Parathyroid adenoma (tissue), 2 donors: ENCODE results near the gene C2orf76.

Experiments
- H2AFZ ChIP-seq: fragments of 300-600 bp; sonication (generic); one replicate; pipeline ENCODE4 v1.7.0; 2017; ENCODE audit warnings: antibody characterized with exemption, mild to moderate bottlenecking
- H3K27ac ChIP-seq: fragments of 300-600 bp; sonication (generic); one replicate; pipeline ENCODE4 v1.7.0; 2017
- H3K27me3 ChIP-seq: fragments of 300-600 bp; sonication (generic); one replicate; pipeline ENCODE4 v1.7.0; 2017; ENCODE audit warnings: low read length; ENCODE audit not compliant: control insufficient read depth, insufficient read depth
- H3K36me3 ChIP-seq: fragments of 300-600 bp; sonication (generic); one replicate; pipeline ENCODE4 v1.7.0; 2017; ENCODE audit warnings: low read length; ENCODE audit not compliant: control insufficient read depth, insufficient read depth
- H3K4me1 ChIP-seq: fragments of 300-600 bp; sonication (generic); one replicate; pipeline ENCODE4 v1.7.0; 2017; ENCODE audit warnings: control low read depth
- H3K4me2 ChIP-seq: fragments of 300-600 bp; sonication (generic); one replicate; pipeline ENCODE4 v1.7.0; 2017; ENCODE audit warnings: low read length
- H3K4me3 ChIP-seq: fragments of 300-600 bp; sonication (generic); one replicate; pipeline ENCODE4 v1.7.0; 2017; ENCODE audit warnings: low read depth, low read length
- H3K79me2 ChIP-seq: fragments of 300-600 bp; sonication (generic); one replicate; pipeline ENCODE4 v1.7.0; 2017; ENCODE audit warnings: control low read depth
- H3K9ac ChIP-seq: fragments of 300-600 bp; sonication (generic); one replicate; pipeline ENCODE4 v1.7.0; 2017; ENCODE audit warnings: mild to moderate bottlenecking
- H3K9me3 ChIP-seq: fragments of 300-600 bp; sonication (generic); one replicate; pipeline ENCODE4 v1.7.0; 2017; ENCODE audit warnings: low read length; ENCODE audit not compliant: control insufficient read depth
- CTCF ChIP-seq: fragments of 300-600 bp; sonication (generic); IDR thresholded peaks from one replicate; pipeline ENCODE4 v1.7.0; 2017; ENCODE audit warnings: antibody characterized with exemption, mild to moderate bottlenecking
- donor health status: primary hyperparathyroidism.

Gene C2orf76

GRCh38 chr2:119354860-119355259, 11.8 kb downstream of the C2orf76 start:
- no peak overlapping the region for H3K4me2 ChIP-seq
- no peak overlapping the region for H2AFZ ChIP-seq
- H3K79me2 ChIP-seq, result peaks cover 21% of the 10 kb centered on the region
- no peaks in the 10 kb centered on the region for H3K9me3 ChIP-seq
- H3K4me1 ChIP-seq, result peaks cover 22% of the 10 kb centered on the region
- no peak overlapping the region for H3K4me3 ChIP-seq
- no peak for TF ChIP-seq CTCF
- H3K36me3 ChIP-seq, result no peaks in the 10 kb centered on the region
- no peaks in the 10 kb centered on the region for H3K27me3 ChIP-seq
- no peak overlapping the region for H3K9ac ChIP-seq
- no peak overlapping the region for H3K27ac ChIP-seq

GRCh38 chr2:119352357-119352756, 14.3 kb downstream of the C2orf76 start:
- H3K4me3 ChIP-seq, result no peak overlapping the region
- peak overlapping the region; percentile 53 for H2AFZ ChIP-seq
- H3K4me1 ChIP-seq, result peaks cover 8% of the 10 kb centered on the region
- TF ChIP-seq CTCF, result no peak
- H3K4me2 ChIP-seq, result no peak overlapping the region
- H3K36me3 ChIP-seq, result no peaks in the 10 kb centered on the region
- H3K9ac ChIP-seq, result no peak overlapping the region
- H3K27ac ChIP-seq, result peak overlapping the region; percentile 55
- no peaks in the 10 kb centered on the region for H3K9me3 ChIP-seq
- H3K27me3 ChIP-seq, result no peaks in the 10 kb centered on the region
- H3K79me2 ChIP-seq, result peaks cover 16% of the 10 kb centered on the region

- Histone ChIP-seq H3K9ac (no peak overlapping the region), H3K27me3 (no peaks in the 10 kb centered on the region), H3K9me3 (no peaks in the 10 kb centered on the region), H2AFZ (peak overlapping the region; percentile 57), H3K36me3 (no peaks in the 10 kb centered on the region), H3K4me2 (no peak overlapping the region), H3K4me3 (no peak overlapping the region), H3K79me2 (peaks cover 8% of the 10 kb centered on the region), H3K27ac (peak overlapping the region; percentile 22), H3K4me1 (no peaks in the 10 kb centered on the region)
- no peak for TF ChIP-seq CTCF
Observed at GRCh38 chr2:119350311-119350998, 16.2 kb downstream of the C2orf76 start.

- H3K4me1 ChIP-seq, result peaks cover 5% of the 10 kb centered on the region
- no peaks in the 10 kb centered on the region for H3K9me3 ChIP-seq
- H3K36me3 ChIP-seq, result no peaks in the 10 kb centered on the region
- H3K27me3 ChIP-seq, result no peaks in the 10 kb centered on the region
- H3K9ac ChIP-seq, result no peak overlapping the region
- no peak overlapping the region for H3K27ac ChIP-seq
- H3K79me2 ChIP-seq, result peaks cover 2% of the 10 kb centered on the region
- no peak overlapping the region for H2AFZ ChIP-seq
- H3K4me2 ChIP-seq, result no peak overlapping the region
- TF ChIP-seq CTCF, result no peak
- no peak overlapping the region for H3K4me3 ChIP-seq
Observed at GRCh38 chr2:119349289-119349688, 17.3 kb downstream of the C2orf76 start.

- no peaks in the 10 kb centered on the region for H3K27me3 ChIP-seq
- H3K36me3 ChIP-seq, result no peaks in the 10 kb centered on the region
- no peak overlapping the region for H3K9ac ChIP-seq
- peaks cover 6% of the 10 kb centered on the region for H3K79me2 ChIP-seq
- no peak for TF ChIP-seq CTCF
- H2AFZ ChIP-seq, result no peak overlapping the region
- H3K9me3 ChIP-seq, result no peaks in the 10 kb centered on the region
- H3K4me1 ChIP-seq, result peaks cover 5% of the 10 kb centered on the region
- no peak overlapping the region for H3K4me3 ChIP-seq
- H3K27ac ChIP-seq, result no peak overlapping the region
- H3K4me2 ChIP-seq, result no peak overlapping the region
Observed at GRCh38 chr2:119341684-119342083, 24.9 kb downstream of the C2orf76 start.
